B cell (primary cell): ENCODE measurements around the gene PIK3CD. TPM values are rescaled to one million over a fixed set of nuclear protein-coding genes. Genes with fewer than 3 reads are reported as not detected.

ENCODE experiments used
- ATAC-seq: fragments of 200-7000 bp; cut with Tn5 transposase; one replicate; pipeline ENCODE4 v1.10.0; 2021; ENCODE audit warnings: low read depth, mild to moderate bottlenecking, moderate number of reproducible peaks, moderate library complexity
- CTCF ChIA-PET: fragments of 350-600 bp; sonication (Branson Sonifier 250); formaldehyde crosslinking; loops from one replicate; lab custom pipeline; 2021; ENCODE audit warnings: antibody characterized with exemption, inconsistent platforms; lab: Charles Lee
- POLR2A ChIA-PET: fragments of 350-600 bp; sonication (Branson Sonifier 250); formaldehyde crosslinking; loops from one replicate; lab custom pipeline; 2021; ENCODE audit warnings: antibody characterized with exemption; lab: Charles Lee
- DNase-seq: peaks from one replicate; pipeline ENCODE4 v3.0.0; 2013
- H2AFZ ChIP-seq: 2 replicates; pipeline ENCODE4 v1.6.1; 2012; ENCODE audit warnings: mild to moderate bottlenecking, low read depth, low read length; ENCODE audit not compliant: insufficient read depth, poor library complexity, severe bottlenecking
- H3K27ac ChIP-seq, 2 donors: 1 replicate in 1 of 2; 2 replicates in 1 of 2; pipeline ENCODE4 v1.5.1; 2012 to 2013; ENCODE audit warnings: low read length in 2 of 2, mild to moderate bottlenecking in 2 of 2, moderate library complexity in 1 of 2
- H3K27me3 ChIP-seq, 4 experiments: fragments of 200-600 bp in 1 of 4; sonication (generic) in 1 of 4; replicated peaks in 1 of 4; 1 replicate in 2 of 4; 2 replicates in 2 of 4; pipeline versions ENCODE4 v1.6.1 to v1.7.0; 2013 to 2016; ENCODE audit warnings: low read length in 3 of 4, mild to moderate bottlenecking in 2 of 4, mixed read lengths in 1 of 4, moderate library complexity in 1 of 4; ENCODE audit not compliant: insufficient read depth in 4 of 4, control insufficient read depth in 3 of 4; ENCODE audit errors: control extremely low read depth in 1 of 4
- H3K36me3 ChIP-seq, 2 experiments: replicated peaks in 1 of 2; 1 replicate in 1 of 2; 2 replicates in 1 of 2; pipeline versions ENCODE4 v1.6.1 to v1.7.1; 2013; ENCODE audit warnings: low read length in 1 of 2; ENCODE audit not compliant: insufficient read depth in 2 of 2, control insufficient read depth in 1 of 2; ENCODE audit errors: control extremely low read depth in 1 of 2, extremely low read depth in 1 of 2
- H3K4me1 ChIP-seq, 2 donors: fragments of 200-600 bp in 1 of 2; sonication (generic) in 1 of 2; 1 replicate in 1 of 2; 2 replicates in 1 of 2; pipeline versions ENCODE4 v1.5.1 to v1.6.1; 2013 to 2017; ENCODE audit warnings: low read length in 2 of 2; ENCODE audit not compliant: control insufficient read depth in 2 of 2, insufficient read depth in 2 of 2
- H3K4me2 ChIP-seq: replicated peaks from 2 replicates; pipeline ENCODE3; 2012; ENCODE audit warnings: mild to moderate bottlenecking, low read depth, low read length; ENCODE audit not compliant: poor library complexity, severe bottlenecking
- H3K4me3 ChIP-seq, 5 experiments: fragments of 200-600 bp in 1 of 5; sonication (generic) in 1 of 5; 1 replicate in 3 of 5; 2 replicates in 2 of 5; pipeline versions ENCODE4 v1.5.1 to v1.7.0; 2011 to 2016; ENCODE audit warnings: low read length in 4 of 5, mild to moderate bottlenecking in 4 of 5, low read depth in 2 of 5, control low read depth in 1 of 5, moderate library complexity in 1 of 5; ENCODE audit not compliant: insufficient read depth in 1 of 5; ENCODE audit errors: control extremely low read depth in 1 of 5, extremely low read depth in 1 of 5
- H3K79me2 ChIP-seq: fragments of 200-600 bp; sonication (generic); one replicate; pipeline ENCODE4 v1.6.0; 2016; ENCODE audit warnings: low read length; ENCODE audit not compliant: control insufficient read depth, insufficient read depth
- H3K9ac ChIP-seq: fragments of 200-600 bp; sonication (generic); 2 replicates; pipeline ENCODE4 v1.6.1; 2017; ENCODE audit warnings: mild to moderate bottlenecking, low read length, moderate library complexity
- H3K9me3 ChIP-seq, 3 donors: one replicate each; pipeline versions ENCODE4 v1.6.1 to v1.7.1; 2013; ENCODE audit warnings: low read length in 2 of 3; ENCODE audit not compliant: control insufficient read depth in 2 of 3, insufficient read depth in 1 of 3; ENCODE audit errors: control extremely low read depth in 1 of 3
- H4K20me1 ChIP-seq: 2 replicates; pipeline ENCODE4 v1.6.0; 2012; ENCODE audit warnings: mild to moderate bottlenecking, low read length; ENCODE audit not compliant: insufficient read depth, control insufficient read depth, poor library complexity, severe bottlenecking
- H3K27ac Mint-ChIP-seq: one replicate; pipeline ENCODE4 v1.8.0; 2021; ENCODE audit warnings: mixed read lengths
- H3K27me3 Mint-ChIP-seq: one replicate; pipeline ENCODE4 v1.8.0; 2021; ENCODE audit warnings: mixed read lengths
- H3K4me1 Mint-ChIP-seq: one replicate; pipeline ENCODE4 v1.8.0; 2021; ENCODE audit warnings: mixed read lengths
- H3K4me3 Mint-ChIP-seq: one replicate; pipeline ENCODE4 v1.8.0; 2021; ENCODE audit warnings: mixed read lengths
- H3K9me3 Mint-ChIP-seq: one replicate; pipeline ENCODE4 v1.8.0; 2022; ENCODE audit warnings: mixed read lengths; ENCODE audit not compliant: insufficient read depth
- EZH2 ChIP-seq: IDR thresholded peaks from 2 replicates; pipeline ENCODE4 v1.6.1; 2012; ENCODE audit warnings: borderline replicate concordance, low read depth, mild to moderate bottlenecking, moderate library complexity, low read length; ENCODE audit not compliant: insufficient read depth, poor library complexity, severe bottlenecking
- WGBS: methylation state at CpG from one replicate; pipeline ENCODE4 v1.1.5; 2013; ENCODE audit warnings: missing lambda C conversion rate; ENCODE audit not compliant: insufficient coverage; 5-methylcytosine and 5-hydroxymethylcytosine counted together
- intact Hi-C: fragments of 100-400 bp; cut with micrococcal nuclease; formaldehyde crosslinking; loops from one replicate; pipeline ENCODE4 v1.10.0; 2022
- polyA plus RNA-seq: library from polyadenylated mRNA; depleted of rRNA; stranded (reverse); fragments of >200 nt; gene quantifications from 2 replicates; pipeline ENCODE4 v1.2.3, GENCODE V29; 2012
- total RNA-seq, 2 donors: library from RNA; stranded (reverse); fragments of 120-200 nt in 1 of 2; gene quantifications; 1 replicate in 1 of 2; 2 replicates in 1 of 2; pipeline versions ENCODE4 v1.2.3 to v1.2.4, GENCODE V29; 2013 to 2022
- TF ChIP-seq, protein P1 (sequence below): fragments of 200-600 bp; IDR thresholded peaks from one replicate; pipeline ENCODE4 v1.8.0; 2022; ENCODE audit warnings: antibody characterized with exemption, mild to moderate bottlenecking

PIK3CD gene
- total and polyA plus RNA-seq, 2 donors (not counting 1 experiment from before 2014, with no cell fraction given): 144 to 222 TPM

- no peak overlapping the region for H3K4me3 ChIP-seq
- no peaks in the 10 kb centered on the region for H4K20me1 ChIP-seq
- no peak overlapping the region for H3K9ac ChIP-seq
- CTCF ChIA-PET: interaction anchor here (0.5 to 7.2 kb wide), 4 partner anchors 14 to 252 kb away, joined by 3 to 150 read pairs (median 44); no protein-coding TSS in a partner anchor
- H3K27ac Mint-ChIP-seq: no peak overlapping the region
- no peak overlapping the region for H3K4me2 ChIP-seq
- H3K27me3 Mint-ChIP-seq: no peaks in the 10 kb centered on the region
- H3K4me3 Mint-ChIP-seq: no peak overlapping the region
- intact Hi-C loops: no loop called here
- H2AFZ ChIP-seq: no peak overlapping the region
- POLR2A ChIA-PET: interaction anchor here (0.6 kb wide), 1 partner anchor 102 kb away, joined by 5 read pairs; no protein-coding TSS in a partner anchor
- peaks cover 10% of the 10 kb centered on the region for H3K79me2 ChIP-seq
- ATAC-seq (no peak), DNase-seq (no peak)
- peaks cover 4 to 9% of the 10 kb centered on the region in 2 donors for H3K4me1 ChIP-seq
- no peak overlapping the region for H3K27ac ChIP-seq
- peaks cover 2% of the 10 kb centered on the region for H3K4me1 Mint-ChIP-seq
- WGBS: 95% methylated on average over 15 of the region's 17 CpGs
- TF ChIP-seq, protein P1, sequence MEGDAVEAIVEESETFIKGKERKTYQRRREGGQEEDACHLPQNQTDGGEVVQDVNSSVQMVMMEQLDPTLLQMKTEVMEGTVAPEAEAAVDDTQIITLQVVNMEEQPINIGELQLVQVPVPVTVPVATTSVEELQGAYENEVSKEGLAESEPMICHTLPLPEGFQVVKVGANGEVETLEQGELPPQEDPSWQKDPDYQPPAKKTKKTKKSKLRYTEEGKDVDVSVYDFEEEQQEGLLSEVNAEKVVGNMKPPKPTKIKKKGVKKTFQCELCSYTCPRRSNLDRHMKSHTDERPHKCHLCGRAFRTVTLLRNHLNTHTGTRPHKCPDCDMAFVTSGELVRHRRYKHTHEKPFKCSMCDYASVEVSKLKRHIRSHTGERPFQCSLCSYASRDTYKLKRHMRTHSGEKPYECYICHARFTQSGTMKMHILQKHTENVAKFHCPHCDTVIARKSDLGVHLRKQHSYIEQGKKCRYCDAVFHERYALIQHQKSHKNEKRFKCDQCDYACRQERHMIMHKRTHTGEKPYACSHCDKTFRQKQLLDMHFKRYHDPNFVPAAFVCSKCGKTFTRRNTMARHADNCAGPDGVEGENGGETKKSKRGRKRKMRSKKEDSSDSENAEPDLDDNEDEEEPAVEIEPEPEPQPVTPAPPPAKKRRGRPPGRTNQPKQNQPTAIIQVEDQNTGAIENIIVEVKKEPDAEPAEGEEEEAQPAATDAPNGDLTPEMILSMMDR: no peak
- TF ChIP-seq EZH2: no peak
- H3K9me3 Mint-ChIP-seq: no peaks in the 10 kb centered on the region
- H3K9me3 ChIP-seq: no peaks in the 10 kb centered on the region
- H3K27me3 ChIP-seq: no peaks in the 10 kb centered on the region
- H3K36me3 ChIP-seq: peaks cover 0 to 8% of the 10 kb centered on the region in 2 experiments
These were observed 37.8 kb upstream of the PIK3CD start for GRCh38 chr1:9613625-9614299.
